HK-2 (cell line): ENCODE measurements around the gene TFPT.
"Not testable (repeated sequence)": the region's sequence is repeated elsewhere in the genome, so short reads cannot be mapped to it uniquely, and the experiment has no call there.

Source experiments
- DNase-seq: peaks from one replicate; pipeline ENCODE4 v3.0.0-alpha.2; 2018; ENCODE audit not compliant: unreplicated experiment

TFPT gene

DNA sequence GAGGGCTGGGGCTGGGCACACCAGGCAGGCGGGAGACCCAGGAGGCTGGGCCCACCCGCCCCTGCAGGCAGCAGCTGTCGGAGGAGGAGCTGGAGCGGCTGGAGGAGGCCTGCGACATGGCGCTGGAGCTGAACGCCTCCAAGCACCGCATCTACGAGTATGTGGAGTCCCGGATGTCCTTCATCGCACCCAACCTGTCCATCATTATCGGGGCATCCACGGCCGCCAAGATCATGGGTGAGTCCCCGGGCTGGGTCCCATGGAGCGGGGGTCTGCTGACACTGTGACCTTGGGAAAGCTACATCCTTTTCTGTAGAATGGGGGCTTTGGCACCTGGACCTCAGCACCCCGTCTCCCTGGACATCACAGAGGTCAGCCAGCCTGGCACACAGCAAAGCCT is 8.2 kb upstream of the TFPT start:
- no peak for DNase-seq

DNA sequence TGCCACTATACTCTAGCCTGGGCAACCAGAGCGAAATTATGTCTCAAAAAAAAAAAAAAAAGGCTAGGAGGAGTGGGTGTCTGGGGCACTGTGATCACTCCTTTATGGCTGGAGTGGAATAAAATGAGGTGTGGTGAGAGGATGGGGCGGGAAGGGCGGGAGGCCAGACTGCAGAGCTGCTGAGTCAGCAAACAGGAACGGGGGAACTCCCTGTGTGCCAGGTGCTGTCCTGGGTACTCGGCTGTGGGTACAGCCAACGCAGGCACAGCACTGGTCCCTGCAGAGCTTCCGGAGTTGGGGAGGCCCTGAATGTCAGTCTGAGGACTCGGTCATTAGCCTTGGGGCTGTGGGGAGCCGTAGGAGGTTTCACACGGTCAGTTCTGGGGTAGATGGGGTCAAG is 5.8 kb upstream of the TFPT start:
- DNase-seq: no peak

DNA sequence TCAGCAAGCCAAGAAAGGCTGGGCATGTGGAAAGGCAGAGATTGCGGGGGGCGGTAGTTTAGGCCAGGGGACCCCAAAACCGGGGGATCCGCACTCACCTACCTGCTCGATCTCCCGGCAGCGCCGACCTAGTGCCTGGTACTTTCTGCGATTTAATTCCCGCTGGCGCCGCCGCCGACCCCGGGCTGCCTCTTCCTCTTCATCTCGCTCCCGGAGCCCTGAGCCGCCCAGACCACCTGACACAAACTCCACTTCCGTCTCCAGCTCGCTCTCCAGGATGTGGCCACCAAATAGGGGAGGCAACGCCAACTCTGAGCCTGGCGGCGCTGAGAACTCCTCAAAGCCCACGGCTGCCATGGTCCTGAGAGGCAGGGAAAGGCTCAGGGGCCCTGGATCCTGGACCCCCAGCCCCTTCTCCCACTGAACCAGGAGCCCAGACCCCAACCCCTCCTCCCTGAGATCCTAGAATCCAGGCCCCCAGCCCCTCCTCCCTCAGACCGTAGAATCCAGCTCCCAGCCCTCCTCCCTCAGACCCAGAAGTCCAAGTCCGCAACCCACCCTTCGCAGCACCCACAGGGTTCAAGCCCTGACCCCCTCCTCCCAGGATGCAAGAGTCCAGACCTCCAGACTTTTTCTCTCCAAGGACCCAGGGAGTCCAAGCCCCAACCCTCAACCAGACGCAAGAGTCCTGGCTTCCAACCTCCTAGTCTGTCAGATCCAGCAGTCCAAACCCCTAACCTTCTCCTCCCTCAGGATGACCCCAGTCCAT is 933 bp downstream of the TFPT start:
- no peak for DNase-seq

DNA sequence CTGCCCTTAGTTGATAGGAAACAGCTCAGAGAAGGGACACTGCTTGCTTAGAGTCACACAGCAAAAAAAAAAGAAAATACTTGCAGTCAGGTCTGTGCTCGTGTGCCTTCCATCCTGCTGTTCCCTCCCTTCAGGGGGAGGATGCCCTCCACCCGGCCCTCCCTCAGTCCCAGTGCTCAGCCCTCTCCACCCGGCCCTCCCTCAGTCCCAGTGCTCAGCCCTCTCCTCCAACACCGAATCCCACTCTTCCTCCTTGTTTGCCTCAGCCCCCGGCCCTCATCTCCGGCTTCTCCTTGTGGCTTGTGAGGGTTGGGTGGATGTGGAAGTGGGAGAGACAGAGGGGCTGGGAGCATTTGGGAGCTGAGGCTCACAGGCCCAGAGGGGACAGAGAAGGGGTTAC is 5.8 kb downstream of the TFPT start:
- no peak for DNase-seq

DNA sequence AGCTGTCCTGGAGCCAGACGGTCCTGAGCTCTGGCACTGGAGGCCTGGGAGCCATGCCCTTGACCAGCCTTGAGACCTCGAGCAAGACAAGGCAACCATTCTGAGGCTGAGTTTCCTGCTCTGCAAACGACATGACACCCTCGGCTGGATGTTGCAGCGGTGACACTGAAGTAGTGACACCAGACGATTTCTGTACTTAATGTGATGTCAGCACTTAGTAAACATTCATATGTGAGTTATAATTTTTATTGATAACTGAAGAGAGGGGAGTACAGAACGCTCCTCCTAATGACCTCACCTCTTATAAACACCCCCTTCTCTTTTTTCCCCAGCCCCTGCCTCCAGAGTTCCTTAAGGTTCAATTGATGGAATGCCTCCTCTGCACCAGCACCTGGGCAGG is 7.0 kb downstream of the TFPT start:
- DNase-seq: no peak

DNA sequence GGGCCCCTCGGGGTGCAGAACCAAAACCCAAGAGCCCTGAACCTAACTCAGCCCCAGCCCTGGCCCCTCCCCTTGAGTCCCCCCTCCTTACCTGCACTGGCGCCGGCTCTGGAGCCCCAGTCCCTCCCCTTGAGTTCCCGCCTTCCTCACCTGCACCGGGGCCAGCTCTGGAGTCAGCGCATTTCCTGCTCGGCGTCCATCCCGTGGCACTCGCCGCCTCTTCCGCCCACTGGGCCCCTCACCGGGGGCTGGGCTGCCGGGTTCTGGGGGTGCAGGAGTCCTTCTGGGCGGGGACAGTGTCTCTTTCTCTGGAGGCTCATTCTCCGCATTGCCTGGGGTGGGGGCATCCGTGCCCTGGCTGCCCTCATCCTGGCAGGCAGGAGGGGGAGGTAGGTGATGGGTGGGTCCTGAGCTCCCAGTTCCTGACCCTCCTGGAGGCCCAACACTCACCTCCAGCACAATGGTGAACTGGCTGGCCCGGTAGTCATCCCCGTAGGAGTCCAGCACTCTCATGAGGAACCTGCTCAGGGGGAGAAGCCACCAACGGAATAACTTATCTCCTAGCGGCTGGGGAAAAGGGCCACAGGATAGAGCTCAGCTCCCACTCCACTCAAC is 7.5 kb downstream of the TFPT start:
- DNase-seq: no peak

DNA sequence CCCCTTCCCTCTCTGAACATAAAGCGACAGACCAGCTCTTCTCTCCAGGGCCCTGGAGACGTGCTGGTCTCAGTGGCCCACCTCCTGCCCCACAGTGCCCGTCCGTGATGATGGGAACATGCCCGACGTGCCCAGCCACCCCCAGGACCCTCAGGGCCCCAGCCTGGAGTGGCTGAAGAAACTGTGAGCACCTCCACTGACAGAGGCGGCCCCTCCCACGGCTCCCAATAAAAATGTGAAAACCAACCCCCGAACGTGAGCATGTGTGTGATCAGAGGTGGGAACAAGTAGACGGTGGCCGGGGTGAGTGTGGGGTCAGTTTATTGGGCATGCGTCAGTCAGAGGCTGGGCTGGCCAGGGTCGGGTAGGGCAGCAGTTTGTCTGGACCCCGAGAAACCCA is 8.7 kb downstream of the TFPT start:
- no peak for DNase-seq

DNA sequence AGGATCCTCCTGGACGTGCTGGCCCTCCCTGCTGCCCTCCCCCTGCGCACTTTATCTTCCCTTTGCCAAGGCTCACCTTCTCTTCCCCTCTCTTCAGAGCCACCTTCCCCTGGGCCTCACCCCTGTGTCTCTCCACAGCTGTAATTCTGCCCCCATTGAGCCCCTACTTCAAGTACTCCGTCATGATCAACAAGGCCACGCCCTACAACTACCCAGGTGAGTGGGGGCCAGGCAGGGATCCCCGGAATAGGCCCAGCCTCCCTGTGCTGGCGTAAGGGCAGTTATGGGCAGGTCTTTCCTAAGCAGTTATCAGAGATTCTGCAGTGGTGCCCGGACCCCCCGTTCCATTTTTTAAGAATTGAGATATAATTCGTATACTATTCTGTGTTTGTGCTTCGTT is 9.7 kb downstream of the TFPT start:
- no peak for DNase-seq

DNA sequence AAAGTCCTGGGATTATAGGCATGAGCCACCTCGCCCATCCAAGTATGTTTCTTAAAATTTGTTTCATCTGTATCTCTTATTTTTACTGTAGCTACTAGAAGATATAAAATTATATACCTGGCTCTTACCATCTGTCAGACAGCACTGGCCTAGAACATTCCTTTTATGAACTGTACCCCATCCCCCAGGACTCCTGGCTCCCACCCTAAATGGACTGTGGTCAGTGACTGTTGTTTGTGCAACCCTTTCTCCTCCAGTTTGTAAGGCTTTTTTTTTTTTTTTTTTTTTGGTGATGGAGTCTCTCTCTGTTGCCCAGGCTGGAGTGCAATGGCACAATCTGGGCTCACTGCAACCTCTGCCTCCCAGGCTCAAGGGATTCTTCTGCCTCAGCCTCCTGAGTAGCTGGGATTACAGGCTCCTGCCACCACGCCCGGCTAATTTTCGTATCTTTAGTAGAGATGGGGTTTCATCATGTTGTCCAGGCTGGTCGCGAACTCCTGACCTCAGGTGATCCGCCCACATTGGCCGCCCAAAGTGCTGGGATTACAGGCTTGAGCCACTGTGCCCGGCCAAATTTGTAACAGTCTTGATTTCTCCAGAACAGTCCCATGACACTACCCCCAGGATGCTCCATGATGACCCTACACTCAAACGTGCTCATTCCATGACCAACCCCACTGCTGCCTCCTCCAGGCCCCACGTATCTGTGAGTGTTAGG is 10.3 kb downstream of the TFPT start:
- no peak for DNase-seq

DNA sequence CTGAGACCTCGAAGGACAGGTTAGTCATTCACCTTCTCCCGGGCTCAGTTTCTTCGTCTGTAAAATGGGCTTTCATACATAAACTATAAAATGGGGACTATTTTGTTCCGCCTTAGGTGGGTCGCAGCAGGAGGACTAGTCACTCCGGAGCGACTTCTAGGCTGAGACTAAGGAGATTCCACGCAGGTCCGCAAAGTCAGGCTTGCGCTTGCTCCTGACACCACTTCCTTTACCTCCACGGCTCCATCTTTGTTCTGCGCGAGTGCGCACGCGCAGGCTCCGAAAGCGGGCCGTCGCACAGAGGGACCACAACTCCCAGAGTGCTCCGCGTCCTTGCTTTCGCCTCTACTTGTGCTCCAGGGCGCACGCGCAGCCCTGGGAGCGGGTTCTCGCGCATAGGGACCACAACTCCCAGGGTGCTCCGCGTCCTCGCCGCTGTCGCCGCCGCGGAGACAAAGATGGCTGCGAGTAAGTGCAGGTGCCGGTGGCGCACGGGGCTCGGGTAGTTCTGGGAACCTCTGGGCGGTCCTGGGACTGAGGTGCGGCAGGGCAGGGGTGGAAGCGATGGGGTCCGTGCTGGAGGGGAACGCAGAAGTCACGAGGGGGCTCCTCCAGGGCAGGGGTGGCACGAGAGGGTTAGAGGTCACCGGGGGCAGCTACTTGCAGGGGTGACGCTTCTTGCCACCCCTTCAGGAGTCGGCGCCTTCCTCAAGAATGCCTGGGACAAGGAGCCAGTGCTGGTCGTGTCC is 12.9 kb downstream of the TFPT start, which contains the start of gene NDUFA3:
TSS of gene NDUFA3 (plus strand) at position 435 of the 749 bp plus-strand sequence. CDS start at position 459, 24 bp downstream.
- peak; percentile 98 for DNase-seq

DNA sequence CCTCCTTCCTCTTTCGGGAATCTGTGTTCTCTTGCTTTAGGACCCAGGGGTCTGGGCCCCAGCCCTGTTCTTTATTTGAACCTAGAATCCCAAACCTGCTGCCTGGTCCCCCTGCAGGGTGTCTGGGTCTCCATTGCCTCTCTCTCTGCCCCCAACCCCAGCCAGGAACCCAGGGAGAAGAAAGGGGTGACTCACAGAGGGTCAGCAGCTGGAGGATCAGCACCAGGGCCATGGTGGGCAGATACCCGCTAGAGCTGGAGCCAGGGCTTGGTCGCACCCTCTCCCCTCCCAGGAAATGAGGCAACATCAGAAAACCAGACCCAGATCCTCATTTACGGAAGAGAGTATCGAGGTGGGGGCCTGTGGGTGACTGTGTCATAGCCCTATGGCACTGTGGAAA is 14.9 kb downstream of the TFPT start, which contains the start of gene OSCAR:
TSS of gene OSCAR (minus strand) at position 243 of the 400 bp plus-strand sequence. CDS start at position 232, 11 bp downstream.
- no peak for DNase-seq

DNA sequence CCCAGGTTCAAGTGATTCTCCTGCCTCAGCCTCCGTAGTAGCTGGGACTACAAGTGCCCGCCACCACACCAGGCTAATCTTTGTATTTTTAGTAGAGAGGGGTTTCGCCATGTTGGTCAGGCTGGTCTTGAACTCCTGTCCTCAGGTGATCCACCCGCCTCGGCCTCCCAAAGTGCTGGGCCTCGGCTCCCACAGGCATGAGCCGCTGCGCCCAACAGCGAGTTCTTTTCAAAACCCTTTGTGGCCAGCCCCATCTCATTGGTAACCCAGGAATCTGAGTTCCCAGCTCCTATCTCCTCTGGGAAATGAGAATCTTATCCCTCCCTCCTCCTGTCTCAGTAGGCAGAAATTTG is 15.6 kb downstream of the TFPT start:
- DNase-seq: not testable (repeated sequence)

DNA sequence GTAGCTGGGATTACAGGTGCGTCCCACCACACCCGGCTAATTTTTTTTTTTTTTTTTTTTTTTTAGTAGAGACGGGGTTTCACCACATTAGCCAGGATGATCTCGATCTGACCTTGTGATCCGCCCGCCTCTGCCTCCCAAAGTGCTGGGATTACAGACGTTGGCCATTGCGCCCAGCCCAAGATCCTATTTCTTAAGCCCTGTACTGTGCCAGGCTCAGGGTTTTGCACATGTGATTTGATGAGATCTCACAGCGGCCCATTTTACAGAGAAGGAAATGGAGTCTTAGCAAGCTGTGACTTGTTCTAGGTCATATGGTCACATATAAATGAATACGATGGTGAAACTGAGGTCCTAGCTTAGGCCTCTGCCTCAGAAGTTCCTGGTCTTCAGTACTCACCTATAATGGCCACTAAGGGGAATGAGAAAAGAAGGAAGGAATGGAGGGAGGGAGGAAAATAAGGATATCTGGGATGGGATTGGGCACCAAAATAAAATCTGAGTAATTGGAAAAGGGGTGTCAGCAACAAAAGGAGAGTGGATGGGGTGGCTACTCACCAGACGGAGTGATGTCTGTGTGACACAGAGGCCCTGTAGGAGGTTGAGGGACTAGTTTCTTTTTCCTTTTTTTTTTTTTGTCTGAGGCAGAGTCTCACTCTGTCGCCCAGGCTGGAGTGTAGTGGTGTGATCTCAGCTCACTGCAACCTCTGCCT is 16.1 kb downstream of the TFPT start:
- no peak for DNase-seq

DNA sequence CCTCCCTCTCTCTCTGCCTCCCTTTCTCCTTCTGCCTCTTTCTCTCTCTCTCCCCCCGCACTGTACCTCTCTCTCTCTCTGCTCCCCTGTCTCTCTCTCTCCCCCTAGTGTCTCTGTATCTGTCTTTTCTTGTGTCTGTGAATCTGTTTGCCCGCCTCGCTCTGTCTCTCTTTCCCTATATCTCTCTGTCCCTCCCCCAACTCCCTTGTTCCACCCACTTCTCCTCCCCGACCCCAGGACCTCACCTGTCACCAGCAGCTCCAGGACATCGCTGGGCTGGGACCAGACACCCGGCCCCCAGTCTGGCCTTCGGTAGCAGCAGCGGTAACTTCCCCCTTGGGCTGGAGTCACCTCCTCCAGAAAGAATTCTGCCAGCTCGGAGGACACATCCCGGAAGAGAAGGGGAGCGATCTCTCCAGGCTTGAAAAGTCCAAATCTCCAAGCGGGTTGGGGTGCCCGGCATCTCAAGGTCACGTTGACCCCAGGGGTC is 18.8 kb downstream of the TFPT start:
- DNase-seq: no peak

DNA sequence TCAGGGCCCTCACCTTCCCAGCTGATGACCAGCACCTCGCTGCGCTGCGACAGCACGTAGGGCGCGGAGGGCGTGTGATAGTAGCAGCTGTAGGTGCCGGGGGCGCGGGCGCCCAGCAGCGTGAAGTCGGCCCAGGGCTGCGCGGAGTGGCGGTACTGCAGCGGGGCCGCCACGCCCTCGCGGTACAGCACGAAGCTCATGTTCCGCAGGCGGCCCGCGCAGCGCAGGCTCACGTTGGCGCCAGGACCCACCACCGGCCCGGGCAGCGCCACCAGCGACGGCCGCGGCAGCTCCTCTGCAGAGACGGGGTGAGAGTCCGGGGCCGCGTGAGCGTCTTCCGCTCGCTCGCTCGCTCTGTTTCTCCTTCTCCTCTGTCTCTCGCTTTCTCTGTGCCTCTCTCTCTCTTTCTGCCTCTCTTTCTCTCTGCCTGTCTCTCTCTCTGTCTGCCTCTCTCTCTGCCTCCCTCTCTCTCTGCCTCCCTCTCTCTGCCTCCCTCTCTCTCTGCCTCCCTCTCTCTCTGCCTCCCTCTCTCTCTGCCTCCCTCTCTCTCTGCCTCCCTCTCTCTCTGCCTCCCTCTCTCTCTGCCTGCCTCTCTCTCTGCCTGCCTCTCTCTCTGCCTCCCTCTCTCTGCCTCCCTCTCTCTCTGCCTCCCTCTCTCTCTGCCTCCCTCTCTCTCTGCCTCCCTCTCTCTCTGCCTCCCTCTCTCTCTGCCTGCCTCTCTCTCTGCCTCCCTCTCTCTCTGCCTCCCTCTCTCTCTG is 19.4 kb downstream of the TFPT start:
- DNase-seq: peak; percentile 78

DNA sequence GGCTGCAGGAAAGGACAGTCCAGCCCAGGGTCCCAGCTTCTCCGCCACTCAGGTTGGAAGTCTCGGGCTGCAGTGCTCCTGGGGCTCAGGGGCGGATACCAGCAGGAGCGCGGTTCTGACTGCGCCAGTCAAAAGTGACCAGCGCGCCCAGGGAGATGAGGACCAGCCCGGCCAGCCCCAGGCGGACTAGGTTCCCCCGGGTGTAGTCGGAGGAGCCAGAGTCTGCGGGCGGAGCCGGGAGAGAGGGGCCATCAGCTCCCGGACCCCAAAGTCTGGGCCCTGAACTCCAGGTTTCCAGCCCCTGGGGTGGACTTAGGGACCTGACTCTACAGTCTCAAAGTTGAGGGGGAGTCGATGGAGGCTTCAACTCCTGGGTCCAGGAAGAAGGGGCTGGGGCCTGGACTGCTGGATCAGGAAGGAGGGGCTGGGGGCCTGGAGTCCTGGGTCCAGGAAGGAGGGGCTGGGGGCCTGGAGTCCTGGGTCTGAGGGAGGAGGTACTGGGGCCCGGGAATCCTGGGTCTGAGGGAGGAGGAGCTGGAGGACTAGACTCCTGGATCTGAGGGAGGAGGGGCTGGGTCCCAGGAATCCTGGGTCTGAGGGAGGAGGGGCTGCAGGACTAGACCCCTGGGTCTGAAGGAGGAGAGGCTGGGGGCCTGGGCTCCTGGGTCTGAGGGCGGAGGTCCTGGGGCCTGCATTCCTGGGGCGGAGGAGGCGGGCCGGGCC is 20.2 kb downstream of the TFPT start:
- DNase-seq: no peak

DNA sequence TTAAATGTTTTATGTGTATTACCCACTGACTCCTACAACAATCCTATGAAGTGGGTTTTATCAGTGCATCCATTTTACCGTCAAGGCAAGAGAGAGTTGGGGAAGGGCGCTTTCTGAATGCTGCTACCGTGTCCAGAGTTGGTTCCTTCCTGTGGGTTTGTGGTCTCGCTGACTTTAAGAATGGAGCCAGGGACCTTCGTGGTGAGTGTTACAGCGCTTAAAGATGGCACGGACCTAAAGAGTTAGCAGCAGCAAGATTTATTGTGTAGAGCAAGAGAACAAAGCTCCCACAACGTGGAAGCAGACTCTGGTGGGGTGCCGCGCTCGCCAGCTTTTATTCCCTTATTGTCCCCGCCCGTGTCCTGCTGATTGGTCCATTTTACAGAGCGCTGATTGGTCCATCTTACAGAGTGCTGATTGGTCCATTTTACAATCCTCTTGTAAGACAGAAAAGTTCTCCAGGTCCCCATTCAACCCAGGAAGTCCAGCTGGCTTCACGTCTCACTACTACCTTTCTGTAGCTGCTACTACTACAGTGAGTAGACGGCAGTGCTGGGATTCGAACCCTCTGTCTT is 20.9 kb downstream of the TFPT start:
- DNase-seq: no peak

DNA sequence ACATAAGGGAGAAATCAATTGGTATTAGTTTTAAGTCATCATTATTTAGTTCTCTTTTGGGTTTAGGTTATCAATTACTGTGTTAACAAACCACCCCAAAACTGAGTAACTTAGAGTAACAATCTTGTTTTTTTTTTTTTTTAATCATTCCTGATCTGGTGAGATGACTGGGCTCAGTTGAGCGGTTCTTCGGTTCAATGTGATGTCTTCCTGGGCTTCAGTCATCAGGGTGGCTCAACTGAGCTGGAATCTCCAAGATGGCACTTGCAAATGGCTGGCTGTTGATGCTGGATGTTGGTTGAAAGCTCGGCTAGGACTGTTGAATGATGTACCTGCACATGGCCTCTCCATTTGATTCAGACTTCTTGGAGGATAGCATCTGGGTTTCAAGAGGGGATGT is 31.0 kb downstream of the TFPT start:
- DNase-seq: no peak

DNA sequence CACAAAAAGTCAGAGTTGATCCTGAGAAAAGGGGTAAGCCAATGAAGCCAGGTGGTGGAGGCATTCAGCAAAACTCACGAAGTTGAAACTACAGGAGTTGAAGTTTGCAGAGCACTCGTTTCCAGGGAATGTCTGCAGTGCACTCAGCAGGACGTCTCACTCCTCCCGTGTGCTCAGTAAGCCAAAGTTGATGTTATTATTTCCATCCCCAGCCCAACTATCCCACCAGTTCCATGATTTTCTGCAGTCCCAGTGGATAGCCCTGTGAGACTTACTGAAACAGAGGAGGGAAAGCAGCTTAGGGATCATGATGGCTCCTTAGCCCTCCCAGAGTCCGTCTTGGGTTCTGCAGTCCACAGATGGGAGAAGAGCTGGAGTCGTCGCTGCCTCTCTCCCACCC is 34.4 kb downstream of the TFPT start, which contains the start of gene TARM1:
TSS of gene TARM1 (minus strand) at position 334 of the 400 bp plus-strand sequence. CDS start at position 309, 25 bp downstream.
- no peak for DNase-seq
